HEK293 (cell line): ENCODE results near the gene MYL9.

ENCODE experiments used
- BCL11A ChIP-seq: fragments of 450-650 bp; formaldehyde crosslinking; IDR thresholded peaks from 2 replicates; pipeline ENCODE4 v1.5.1; 2016; ENCODE audit warnings: low read depth, missing biosample characterization, missing genetic modification characterization
- KLF10 ChIP-seq: fragments of 450-650 bp; IDR thresholded peaks from 2 replicates; pipeline ENCODE4 v1.5.1; 2018; ENCODE audit warnings: missing biosample characterization, mild to moderate bottlenecking, missing genetic modification characterization
- KLF7 ChIP-seq: fragments of 450-650 bp; formaldehyde crosslinking; IDR thresholded peaks from 2 replicates; pipeline ENCODE4 v1.5.1; 2016; ENCODE audit warnings: missing biosample characterization, missing genetic modification characterization, borderline replicate concordance
- KLF8 ChIP-seq: fragments of 450-650 bp; formaldehyde crosslinking; IDR thresholded peaks from 2 replicates; pipeline ENCODE4 v1.5.1; 2016; ENCODE audit warnings: missing biosample characterization, missing genetic modification characterization
- MZF1 ChIP-seq: fragments of 450-650 bp; formaldehyde crosslinking; IDR thresholded peaks from 2 replicates; pipeline ENCODE4 v1.5.1; 2017; ENCODE audit warnings: missing biosample characterization, missing genetic modification characterization, borderline replicate concordance
- PATZ1 ChIP-seq: fragments of 450-650 bp; formaldehyde crosslinking; IDR thresholded peaks from 2 replicates; pipeline ENCODE4 v1.5.1; 2016; ENCODE audit warnings: missing biosample characterization, missing genetic modification characterization
- PRDM2 ChIP-seq: fragments of 450-650 bp; formaldehyde crosslinking; IDR thresholded peaks from 2 replicates; pipeline ENCODE4 v1.5.1; 2016; ENCODE audit warnings: missing biosample characterization, missing genetic modification characterization, borderline replicate concordance
- SCRT2 ChIP-seq: fragments of 450-650 bp; formaldehyde crosslinking; IDR thresholded peaks from 2 replicates; pipeline ENCODE4 v1.5.1; 2016; ENCODE audit warnings: missing biosample characterization, missing genetic modification characterization
- SP2 ChIP-seq: fragments of 450-650 bp; formaldehyde crosslinking; IDR thresholded peaks from 2 replicates; pipeline ENCODE4 v1.5.1; 2016; ENCODE audit warnings: missing biosample characterization, missing genetic modification characterization
- SP7 ChIP-seq: fragments of 450-650 bp; formaldehyde crosslinking; IDR thresholded peaks from 2 replicates; pipeline ENCODE4 v1.5.1; 2016; ENCODE audit warnings: missing biosample characterization, missing genetic modification characterization
- ZBTB10 ChIP-seq: fragments of 450-650 bp; formaldehyde crosslinking; IDR thresholded peaks from 2 replicates; pipeline ENCODE4 v1.5.1; 2016; ENCODE audit warnings: missing biosample characterization, missing genetic modification characterization
- ZEB2 ChIP-seq: fragments of 450-650 bp; formaldehyde crosslinking; IDR thresholded peaks from 2 replicates; pipeline ENCODE4 v1.5.1; 2016; ENCODE audit warnings: missing biosample characterization, missing genetic modification characterization
- ZFP37 ChIP-seq: fragments of 450-650 bp; formaldehyde crosslinking; IDR thresholded peaks from 2 replicates; pipeline ENCODE4 v1.5.1; 2016; ENCODE audit warnings: missing biosample characterization, missing genetic modification characterization
- ZNF18 ChIP-seq: fragments of 450-650 bp; formaldehyde crosslinking; IDR thresholded peaks from 2 replicates; pipeline ENCODE4 v1.5.1; 2016; ENCODE audit warnings: missing biosample characterization, missing genetic modification characterization
- ZNF350 ChIP-seq: fragments of 450-650 bp; formaldehyde crosslinking; IDR thresholded peaks from 2 replicates; pipeline ENCODE4 v1.5.0; 2017; ENCODE audit warnings: missing biosample characterization, mild to moderate bottlenecking, missing genetic modification characterization
- ZNF423 ChIP-seq: fragments of 450-650 bp; formaldehyde crosslinking; IDR thresholded peaks from 2 replicates; pipeline ENCODE4 v1.5.1; 2016; ENCODE audit warnings: missing biosample characterization, missing genetic modification characterization
- ZNF530 ChIP-seq: fragments of 450-650 bp; formaldehyde crosslinking; IDR thresholded peaks from 2 replicates; pipeline ENCODE4 v1.5.1; 2016; ENCODE audit warnings: low read depth, missing biosample characterization, missing genetic modification characterization
- ZNF548 ChIP-seq: fragments of 450-650 bp; formaldehyde crosslinking; IDR thresholded peaks from 2 replicates; pipeline ENCODE4 v1.5.1; 2016; ENCODE audit warnings: missing biosample characterization, missing genetic modification characterization
- ZNF580 ChIP-seq: fragments of 450-650 bp; formaldehyde crosslinking; IDR thresholded peaks from 2 replicates; pipeline ENCODE4 v1.5.1; 2016; ENCODE audit warnings: missing biosample characterization, missing genetic modification characterization
- ZNF624 ChIP-seq: fragments of 450-650 bp; formaldehyde crosslinking; IDR thresholded peaks from 2 replicates; pipeline ENCODE4 v1.5.1; 2017; ENCODE audit warnings: missing biosample characterization, missing genetic modification characterization
- ZNF660 ChIP-seq: fragments of 450-650 bp; IDR thresholded peaks from 2 replicates; pipeline ENCODE4 v1.5.1; 2018; ENCODE audit warnings: missing biosample characterization, mild to moderate bottlenecking, missing genetic modification characterization
- ZNF670 ChIP-seq: fragments of 450-650 bp; formaldehyde crosslinking; IDR thresholded peaks from 2 replicates; pipeline ENCODE4 v1.5.1; 2016; ENCODE audit warnings: missing biosample characterization, missing genetic modification characterization, low read depth
- ZNF692 ChIP-seq: fragments of 450-650 bp; formaldehyde crosslinking; IDR thresholded peaks from 2 replicates; pipeline ENCODE4 v1.5.1; 2016; ENCODE audit warnings: missing biosample characterization, missing genetic modification characterization
- ZNF792 ChIP-seq: fragments of 450-650 bp; formaldehyde crosslinking; IDR thresholded peaks from 2 replicates; pipeline ENCODE4 v1.5.1; 2016; ENCODE audit warnings: missing biosample characterization, missing genetic modification characterization
- ZNF837 ChIP-seq: fragments of 450-650 bp; formaldehyde crosslinking; IDR thresholded peaks from 2 replicates; pipeline ENCODE4 v1.5.1; 2016; ENCODE audit warnings: missing biosample characterization, missing genetic modification characterization
- ZSCAN16 ChIP-seq: fragments of 450-650 bp; formaldehyde crosslinking; IDR thresholded peaks from 2 replicates; pipeline ENCODE4 v1.5.1; 2016; ENCODE audit warnings: missing biosample characterization, missing genetic modification characterization
- ZXDB ChIP-seq: fragments of 450-650 bp; formaldehyde crosslinking; IDR thresholded peaks from 2 replicates; pipeline ENCODE4 v1.5.1; 2016; ENCODE audit warnings: missing biosample characterization, missing genetic modification characterization

MYL9 gene

GRCh38 chr20:36573798-36574365 is 32.6 kb downstream of the MYL9 start (continued):
- no peak for TF ChIP-seq PRDM2
- TF ChIP-seq ZBTB10 (tag by site-specific recombination), result peak; percentile 69; the same call in 1 of the 2 replicates
- no peak for TF ChIP-seq MZF1 (tag by site-specific recombination)
- TF ChIP-seq ZXDB (tag by site-specific recombination), result 0 out of 2 replicates have a peak, but pooled peaks have one; percentile 24
- no peak for TF ChIP-seq ZNF660 (tag by site-specific recombination)
- TF ChIP-seq ZNF837, result no peak
- TF ChIP-seq ZNF670, result no peak
- peak; percentile 61 for TF ChIP-seq SP2 (tag by site-specific recombination)
- peak; percentile 21; the same call in 1 of the 2 replicates for TF ChIP-seq SP7
- no peak for TF ChIP-seq KLF7
- TF ChIP-seq ZNF548 (tag by site-specific recombination), result no peak
- TF ChIP-seq BCL11A (tag by site-specific recombination), result 0 out of 2 replicates have a peak, but pooled peaks have one; percentile 59
- no peak for TF ChIP-seq ZNF530
- TF ChIP-seq ZNF792 (tag by site-specific recombination), result no peak
- 0 out of 2 replicates have a peak, but pooled peaks have one; percentile 3 for TF ChIP-seq ZEB2 (tag by site-specific recombination)
- peak; percentile 15; the same call in 1 of the 2 replicates for TF ChIP-seq ZNF692 (tag by site-specific recombination)
- TF ChIP-seq PATZ1 (tag by site-specific recombination), result peak; percentile 77
- TF ChIP-seq KLF10 (tag by site-specific recombination), result peak; percentile 74
- no peak for TF ChIP-seq ZNF350 (tag by site-specific recombination)
- TF ChIP-seq ZFP37 (tag by site-specific recombination), result no peak
- TF ChIP-seq ZNF423 (tag by site-specific recombination), result peak; percentile 65; the same call in 1 of the 2 replicates
- TF ChIP-seq ZNF18 (tag by site-specific recombination), result no peak
- no peak for TF ChIP-seq SCRT2 (tag by site-specific recombination)
- TF ChIP-seq ZNF580 (tag by site-specific recombination), result no peak
- no peak for TF ChIP-seq ZNF624 (tag by site-specific recombination)
- peak; percentile 48; the same call in 1 of the 2 replicates for TF ChIP-seq KLF8 (tag by site-specific recombination)
- TF ChIP-seq ZSCAN16, result peak; percentile 57; the same call in 1 of the 2 replicates
